ENCODE measurements around the gene FAM47C.
"Not testable (repeated sequence)": the region's sequence is repeated elsewhere in the genome, so short reads cannot be mapped to it uniquely, and the experiment has no call there.

FAM47C gene

DNA sequence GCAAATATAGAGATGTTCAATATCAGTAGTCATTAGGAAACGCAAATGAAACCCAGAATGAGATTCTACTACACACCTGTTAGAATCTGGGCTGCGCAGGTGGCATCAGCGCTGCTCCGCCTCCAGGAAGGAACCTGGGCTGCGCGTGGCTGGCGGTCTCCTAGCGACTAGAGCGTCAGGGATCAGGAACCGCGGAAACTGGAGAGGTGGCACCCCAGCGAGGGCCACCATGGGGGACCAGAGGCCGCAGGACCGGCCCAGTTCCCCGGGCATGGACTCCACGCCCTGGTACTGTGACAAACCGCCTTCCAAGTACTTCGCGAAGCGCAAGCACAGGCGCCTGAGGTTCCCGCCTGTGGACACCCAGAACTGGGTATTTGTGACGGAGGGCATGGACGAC, at the start of gene FAM47C:
Gene FAM47C (plus strand): TSS at position 185 of the 400 bp plus-strand sequence. CDS start 45 bp downstream, at position 230.
- not testable (repeated sequence) for DNase-seq

GRCh38 chrX:36961590-36961989, 46.6 kb upstream of the FAM47C start:
- no peak for DNase-seq

GRCh38 chrX:36963069-36963808, 44.9 kb upstream of the FAM47C start:
- DNase-seq, result no peak

DNA sequence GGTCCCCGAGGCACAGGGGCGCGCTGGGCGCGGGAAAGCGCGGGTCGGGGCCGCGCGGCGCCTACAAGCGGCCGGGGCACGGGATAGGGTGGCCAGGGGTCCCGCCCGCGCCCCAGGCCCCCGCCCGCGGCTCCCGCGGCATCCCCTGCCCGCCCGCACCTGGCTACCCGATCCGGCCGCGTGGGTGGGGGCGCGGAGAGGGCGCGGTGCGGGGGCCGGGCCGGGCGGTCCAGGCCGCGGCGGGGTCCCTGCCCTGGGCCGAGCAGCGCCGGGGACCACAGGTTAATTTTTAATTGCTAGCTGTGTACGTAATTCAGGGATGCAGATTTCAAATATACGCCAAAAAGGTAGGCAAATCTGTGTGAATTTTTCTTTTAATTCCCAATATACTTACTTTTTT, 44.3 kb upstream of the FAM47C start:
- DNase-seq, result no peak

GRCh38 chrX:36973575-36973974, 34.6 kb upstream of the FAM47C start:
- no peak for DNase-seq

DNA sequence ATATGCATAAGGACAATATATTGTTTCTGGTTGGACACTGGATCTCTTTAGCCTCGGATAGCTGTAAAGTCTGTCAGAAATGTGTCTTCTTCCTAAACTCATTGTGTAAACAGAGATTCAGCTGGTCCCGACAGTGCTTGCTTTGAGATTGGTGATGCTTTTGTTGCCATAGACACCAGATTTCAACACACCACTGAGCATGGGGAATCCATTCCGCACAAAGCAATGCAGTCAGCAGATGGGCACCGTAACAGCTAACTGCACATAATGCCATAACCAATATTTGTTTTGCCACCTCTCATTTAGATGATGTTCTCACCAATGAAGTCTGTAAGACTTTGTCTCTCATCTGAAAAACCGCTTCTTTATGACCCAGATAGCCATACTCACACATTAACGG, 33.3 kb upstream of the FAM47C start:
- DNase-seq, result no peak

- DNase-seq, result no peak
Observed at GRCh38 chrX:36978886-36979285, 29.3 kb upstream of the FAM47C start.

DNA sequence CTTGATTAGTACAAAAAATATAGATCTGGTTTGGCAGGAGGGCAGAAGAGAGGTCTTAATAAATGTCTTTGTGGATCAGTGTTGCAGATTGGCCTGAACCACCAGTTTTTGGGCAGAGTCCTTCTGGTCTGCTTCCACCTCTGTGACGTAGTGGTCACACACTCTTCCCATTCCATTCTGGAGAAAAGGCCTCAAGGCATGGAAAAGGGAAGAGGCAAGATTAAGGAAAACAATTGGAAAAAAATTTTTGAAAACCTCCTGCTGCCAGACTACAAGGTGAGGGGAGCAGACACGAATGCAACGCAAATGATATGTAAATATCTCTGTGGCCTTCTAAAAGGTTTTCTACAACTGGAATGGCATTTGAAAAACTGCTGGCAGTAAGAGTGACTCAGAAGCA, 24.3 kb upstream of the FAM47C start:
- no peak for DNase-seq

DNA sequence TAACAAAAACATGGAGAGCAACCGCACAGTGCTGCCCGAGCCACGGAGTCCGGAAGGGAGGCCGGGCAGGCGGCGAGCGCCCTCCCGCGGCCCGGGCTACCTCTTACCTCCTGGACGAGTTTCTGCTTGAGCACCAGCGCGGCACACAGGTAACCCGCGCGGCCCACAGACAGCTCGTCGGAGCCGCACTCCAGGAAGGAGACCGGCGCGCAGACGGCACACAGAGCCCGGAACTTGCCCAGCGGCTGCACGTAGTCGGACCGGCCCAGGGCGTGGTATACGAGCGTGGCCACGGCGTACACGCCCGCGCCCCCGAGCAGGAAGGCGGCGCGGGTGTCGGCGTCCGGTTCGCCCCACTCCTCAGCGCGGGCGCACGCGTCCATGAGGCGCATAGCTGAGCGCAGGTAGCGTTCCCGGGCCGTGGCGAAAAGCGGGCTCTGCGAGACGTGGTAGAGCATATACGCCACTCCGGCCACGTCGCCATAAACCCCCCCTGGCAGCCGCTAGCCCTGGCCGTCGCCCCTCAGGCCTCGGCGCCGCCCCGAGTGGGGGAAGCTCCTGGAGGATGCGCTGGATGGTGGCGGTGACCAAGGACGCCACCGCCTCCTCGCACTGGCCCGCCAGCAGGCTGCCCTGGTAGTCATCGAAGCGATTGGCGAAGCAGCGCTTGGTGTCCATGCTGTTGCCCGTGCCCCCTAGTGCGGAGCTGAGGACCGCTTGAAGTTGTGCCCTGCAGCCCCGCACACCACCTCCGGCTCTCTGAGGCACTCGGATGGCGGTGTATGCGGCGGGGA, 22.6 kb upstream of the FAM47C start:
- DNase-seq, result not testable (repeated sequence)

- DNase-seq, result no peak
Observed at GRCh38 chrX:36986231-36986630, 21.9 kb upstream of the FAM47C start.

GRCh38 chrX:36987212-36987611, 21.0 kb upstream of the FAM47C start:
- DNase-seq, result not testable (repeated sequence)

DNA sequence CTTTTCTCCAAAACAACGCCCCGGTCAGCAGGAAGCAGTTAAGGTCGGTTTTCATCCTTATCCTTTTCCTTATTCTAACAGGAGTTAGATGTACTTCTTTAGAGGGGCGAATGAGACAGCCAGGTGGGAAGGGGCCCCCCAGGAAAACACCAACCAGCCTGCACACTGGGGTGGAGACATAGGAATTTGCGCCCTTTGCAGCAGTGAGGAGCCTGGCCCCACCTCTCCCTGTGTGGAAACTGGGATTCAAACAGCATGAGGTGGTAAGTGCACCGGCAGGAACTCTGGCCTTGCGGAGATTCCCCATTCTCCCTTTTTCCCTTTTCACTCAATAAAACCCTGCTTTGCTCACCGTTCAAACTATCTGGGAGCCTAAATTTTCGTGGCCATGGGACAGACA, 8.0 kb upstream of the FAM47C start:
- DNase-seq, result no peak

DNA sequence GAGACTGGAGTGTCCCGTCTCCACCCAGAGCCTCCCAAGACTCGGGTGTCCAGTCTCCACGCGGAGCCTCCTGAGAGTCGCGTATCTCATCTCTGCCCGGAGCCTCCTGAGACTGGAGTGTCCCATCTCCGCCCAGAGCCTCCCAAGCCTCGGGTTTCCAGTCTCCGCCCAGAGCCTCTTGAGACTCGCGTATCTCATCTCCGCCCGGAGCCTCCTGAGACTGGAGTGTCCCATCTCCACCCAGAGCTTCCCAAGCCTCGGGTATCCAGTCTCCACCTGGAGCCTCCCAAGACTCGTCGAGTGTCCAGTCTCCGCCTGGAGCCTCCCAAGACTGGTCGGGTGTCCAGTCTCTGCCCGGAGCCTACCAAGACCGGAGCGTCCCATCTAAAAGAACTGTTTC, 2.3 kb downstream of the FAM47C start:
- DNase-seq, result no peak

DNA sequence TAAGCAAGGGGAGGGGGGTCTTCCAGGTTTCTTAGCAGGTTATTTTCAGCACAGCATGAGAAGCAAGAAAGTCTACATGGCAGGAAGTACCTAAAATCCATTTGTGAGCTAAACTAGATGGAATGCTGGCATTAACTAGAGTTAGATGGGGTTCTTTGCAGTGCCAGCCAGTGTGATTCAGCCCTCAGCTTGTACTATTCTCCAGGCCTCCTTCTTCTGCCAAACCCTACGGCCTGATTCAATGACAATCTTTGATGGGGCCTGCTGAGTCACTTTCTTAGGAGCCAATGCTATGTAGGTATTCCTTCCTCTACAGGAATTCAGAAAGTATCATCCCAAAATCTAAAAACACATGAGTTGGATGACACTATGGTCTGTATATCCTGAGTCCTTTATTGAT, 26.1 kb downstream of the FAM47C start:
- DNase-seq, result not testable (repeated sequence)

DNA sequence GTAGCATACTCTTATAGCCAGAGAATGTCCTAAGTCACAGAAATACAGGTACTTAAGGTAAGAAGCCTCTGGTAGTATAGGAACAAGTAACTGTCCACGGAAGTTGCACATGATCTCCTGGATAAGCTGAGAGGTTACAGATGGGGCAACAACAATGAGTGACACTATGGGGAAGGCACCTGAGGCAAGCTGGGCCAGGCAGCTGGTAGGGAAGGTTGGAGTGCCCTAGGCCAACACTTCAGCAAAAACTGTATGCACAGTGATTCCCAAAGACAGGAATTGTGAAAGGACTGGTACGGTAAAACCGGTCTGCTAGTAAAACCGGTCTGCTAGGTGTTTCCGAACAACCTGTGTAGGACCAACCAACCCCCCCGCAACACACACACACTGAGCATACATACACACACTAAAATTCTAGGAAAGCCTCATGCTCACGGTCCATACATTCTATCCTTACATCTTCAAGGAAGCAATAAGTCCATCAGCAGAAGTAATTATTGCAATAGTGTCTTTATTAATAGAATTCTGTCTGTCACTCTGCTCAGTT, 28.6 kb downstream of the FAM47C start:
- DNase-seq, result not testable (repeated sequence)

DNA sequence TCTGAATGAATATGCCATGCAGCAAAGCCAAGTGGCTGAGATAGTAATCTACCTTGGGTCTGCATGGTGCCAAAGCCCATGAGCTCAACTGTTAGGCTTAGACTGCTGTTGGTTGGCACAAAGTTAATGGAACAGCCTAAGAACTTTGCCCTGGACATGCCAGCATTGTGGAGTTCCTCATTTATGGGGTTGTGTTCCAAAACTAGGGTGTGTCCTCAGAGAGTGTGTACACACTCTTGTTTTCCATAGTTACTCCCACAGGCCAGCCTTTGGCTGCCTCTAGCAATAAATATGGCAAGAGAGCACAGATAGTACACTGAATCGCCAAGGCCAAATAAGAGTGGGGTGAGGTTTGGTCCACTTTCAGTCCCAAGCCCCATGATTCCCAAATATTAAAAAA, 30.6 kb downstream of the FAM47C start:
- DNase-seq, result not testable (repeated sequence)

- DNase-seq, result not testable (repeated sequence)
Observed at GRCh38 chrX:37042956-37043885, 35.1 kb downstream of the FAM47C start.

DNA sequence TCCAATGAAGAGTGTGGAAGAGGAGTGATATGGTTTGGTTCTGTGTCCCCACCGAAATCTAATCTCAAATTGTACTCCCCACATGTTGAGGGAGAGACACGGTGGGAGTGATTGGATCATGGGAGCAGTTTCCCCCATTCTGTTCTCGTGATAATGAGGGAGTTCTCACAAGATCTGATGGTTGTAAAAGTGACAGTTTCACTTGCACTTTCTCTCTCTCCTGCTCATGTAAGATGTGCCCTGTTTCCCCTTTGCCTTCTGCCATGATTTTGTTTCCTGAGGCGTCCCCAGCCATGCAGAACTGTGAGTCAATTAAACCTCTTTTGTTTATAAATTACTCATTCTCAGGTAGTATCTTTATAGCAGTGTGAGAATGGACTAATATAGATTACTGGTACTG, 39.6 kb downstream of the FAM47C start:
- DNase-seq, result no peak

GRCh38 chrX:37057572-37057971, 49.4 kb downstream of the FAM47C start:
- DNase-seq, result not testable (repeated sequence)

GRCh38 chrX:37060999-37061398, 52.8 kb downstream of the FAM47C start:
- no peak for DNase-seq
